Endodermal cell (in vitro differentiated cells): ENCODE results near the gene DUS1L. TPM values are rescaled to one million over a fixed set of nuclear protein-coding genes. Genes with fewer than 3 reads are reported as not detected.

Experiments
- DNase-seq: peaks from one replicate; pipeline ENCODE4 v3.0.0-alpha.2; 2017
- H3K27ac ChIP-seq: 2 replicates; pipeline ENCODE4 v1.5.1; 2013; ENCODE audit warnings: mild to moderate bottlenecking, low read depth, low read length, moderate library complexity
- H3K27me3 ChIP-seq: 2 replicates; pipeline ENCODE4 v1.6.1; 2013; ENCODE audit warnings: mild to moderate bottlenecking, low read length, moderate library complexity; ENCODE audit not compliant: insufficient read depth, control insufficient read depth, poor library complexity, severe bottlenecking
- H3K36me3 ChIP-seq: 2 replicates; pipeline ENCODE4 v1.7.0; 2013; ENCODE audit warnings: mild to moderate bottlenecking, low read length, moderate library complexity; ENCODE audit not compliant: control insufficient read depth, insufficient read depth
- H3K4me1 ChIP-seq: one replicate; pipeline ENCODE4 v1.7.0; 2013; ENCODE audit warnings: low read length; ENCODE audit not compliant: control insufficient read depth, insufficient read depth
- H3K4me3 ChIP-seq: 2 replicates; pipeline ENCODE4 v1.5.1; 2013; ENCODE audit warnings: mild to moderate bottlenecking, low read length, moderate library complexity
- H3K9ac ChIP-seq: 2 replicates; pipeline ENCODE4 v1.6.1; 2013; ENCODE audit warnings: mild to moderate bottlenecking, low read length, moderate library complexity; ENCODE audit not compliant: poor library complexity, severe bottlenecking; ENCODE audit errors: extremely low read depth
- H3K9me3 ChIP-seq: 2 replicates; pipeline ENCODE4 v1.6.1; 2013; ENCODE audit warnings: mild to moderate bottlenecking, low read length, moderate library complexity; ENCODE audit not compliant: control insufficient read depth
- H3K27ac Mint-ChIP-seq: 2 replicates; pipeline ENCODE4 v1.8.0; 2020; ENCODE audit warnings: mixed read lengths
- H3K27me3 Mint-ChIP-seq: 2 replicates; pipeline ENCODE4 v1.8.0; 2021; ENCODE audit warnings: mild to moderate bottlenecking, mixed read lengths; ENCODE audit not compliant: insufficient read depth
- H3K36me3 Mint-ChIP-seq: 2 replicates; pipeline ENCODE4 v1.8.0; 2020; ENCODE audit warnings: low read depth, mixed read lengths
- H3K4me1 Mint-ChIP-seq: 2 replicates; pipeline ENCODE4 v1.8.0; 2020; ENCODE audit warnings: mixed read lengths
- H3K4me3 Mint-ChIP-seq: 2 replicates; pipeline ENCODE4 v1.8.0; 2020; ENCODE audit warnings: mild to moderate bottlenecking, moderate library complexity, mixed read lengths
- H3K9me3 Mint-ChIP-seq: 2 replicates; pipeline ENCODE4 v1.8.0; 2020; ENCODE audit warnings: mild to moderate bottlenecking, mixed read lengths
- CTCF ChIP-seq: fragments of 200-600 bp; sonication (generic); conservative IDR thresholded peaks from 2 replicates; pipeline ENCODE4 v1.5.0; 2021; ENCODE audit warnings: antibody characterized with exemption, mild to moderate bottlenecking
- WGBS, 2 experiments: methylation state at CpG; one replicate each; pipeline versions ENCODE4 v1.1.5 to v1.1.7; 2013; ENCODE audit warnings: missing lambda C conversion rate in 2 of 2, mixed read lengths in 1 of 2; ENCODE audit not compliant: insufficient coverage in 1 of 2, insufficient read length in 1 of 2; 5-methylcytosine and 5-hydroxymethylcytosine counted together
- total RNA-seq, 2 donors: library from RNA; stranded (reverse); fragmentation: NEBNext Ultra II Directional in 1 of 2; extraction: Animal tissue kit (Norgen Biotek cat#: 25700) in 1 of 2; gene quantifications; 2 replicates in 1 of 2; 3 replicates in 1 of 2; pipeline ENCODE4 v1.2.1, GENCODE V29; 2021

The DUS1L gene
- total RNA-seq, 2 donors from 2014 or later = 85.3 to 108 TPM

- no peaks in the 10 kb centered on the region for H3K27me3 Mint-ChIP-seq
- Histone ChIP-seq H3K4me3 (no peak overlapping the region), H3K9ac (no peak overlapping the region), H3K36me3 (peaks cover 21% of the 10 kb centered on the region), H3K27ac (no peak overlapping the region), H3K4me1 (peaks cover 4% of the 10 kb centered on the region), H3K27me3 (no peaks in the 10 kb centered on the region), H3K9me3 (no peaks in the 10 kb centered on the region)
- H3K36me3 Mint-ChIP-seq = peaks cover 10% of the 10 kb centered on the region
- H3K4me3 Mint-ChIP-seq = no peak overlapping the region
- TF ChIP-seq CTCF = no peak
- H3K9me3 Mint-ChIP-seq = no peaks in the 10 kb centered on the region
- 95 to 96% methylated on average over 16 to 34 of the region's 34 CpGs for WGBS, 2 experiments
- H3K27ac Mint-ChIP-seq = no peak overlapping the region
- no peak for DNase-seq
- H3K4me1 Mint-ChIP-seq = peaks cover 3% of the 10 kb centered on the region
Measured at GRCh38 chr17:82061047-82061925, 4.3 kb downstream of the DUS1L start.

GRCh38 chr17:82060614-82061013 lies 5.0 kb downstream of the DUS1L start:
- Mint-ChIP-seq H3K27ac (no peak overlapping the region), H3K4me3 (no peak overlapping the region), H3K4me1 (no peaks in the 10 kb centered on the region), H3K9me3 (no peaks in the 10 kb centered on the region), H3K27me3 (no peaks in the 10 kb centered on the region), H3K36me3 (peaks cover 12% of the 10 kb centered on the region)
- no peaks in the 10 kb centered on the region for H3K27me3 ChIP-seq
- TF ChIP-seq CTCF = no peak
- no peak overlapping the region for H3K27ac ChIP-seq
- H3K4me3 ChIP-seq = no peak overlapping the region
- no peaks in the 10 kb centered on the region for H3K9me3 ChIP-seq
- no peak overlapping the region for H3K9ac ChIP-seq
- no peak for DNase-seq
- WGBS, 2 experiments = 92 to 98% methylated on average over 7 to 14 of the region's 14 CpGs
- peaks cover 4% of the 10 kb centered on the region for H3K4me1 ChIP-seq
- H3K36me3 ChIP-seq = peaks cover 28% of the 10 kb centered on the region

DNA sequence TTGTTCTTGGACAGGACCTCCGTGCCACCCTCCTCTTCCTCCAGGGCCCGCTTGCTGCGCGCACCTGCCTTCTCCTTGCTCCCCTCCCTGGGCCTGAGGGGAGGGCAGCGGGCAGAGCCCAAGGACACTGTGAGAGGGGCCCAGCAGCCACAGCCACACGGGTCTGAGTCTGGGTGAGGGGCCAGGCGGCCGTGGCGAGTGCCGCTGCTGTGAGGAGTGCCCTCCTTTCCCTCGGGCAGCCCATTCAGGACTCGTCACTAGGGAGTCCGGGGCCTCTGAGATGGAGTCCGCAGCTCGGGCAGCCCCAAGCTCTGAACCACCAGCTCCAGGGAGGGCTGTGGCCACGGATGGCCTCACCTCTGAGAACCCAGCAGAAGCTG lies 5.6 kb downstream of the DUS1L start:
- Mint-ChIP-seq H3K4me3 (no peak overlapping the region), H3K27me3 (no peaks in the 10 kb centered on the region), H3K9me3 (no peaks in the 10 kb centered on the region), H3K27ac (no peak overlapping the region), H3K36me3 (peaks cover 14% of the 10 kb centered on the region), H3K4me1 (no peaks in the 10 kb centered on the region)
- Histone ChIP-seq H3K36me3 (peaks cover 33% of the 10 kb centered on the region), H3K4me1 (peaks cover 4% of the 10 kb centered on the region), H3K9me3 (no peaks in the 10 kb centered on the region), H3K9ac (no peak overlapping the region), H3K4me3 (no peak overlapping the region), H3K27me3 (no peaks in the 10 kb centered on the region), H3K27ac (no peak overlapping the region)
- no peak for TF ChIP-seq CTCF
- 90 to 92% methylated on average over 8 to 16 of the region's 16 CpGs for WGBS, 2 experiments
- no peak for DNase-seq
